Tibial nerve (tissue), 4 donors: ENCODE data around the gene THEM5. TPM values are rescaled to one million over a fixed set of nuclear protein-coding genes. Genes with fewer than 3 reads are reported as not detected.

Source experiments
- DNase-seq, 2 donors: peaks; one replicate each; pipeline ENCODE4 v3.0.0-alpha.2; 2019; ENCODE audit warnings: low spot score in 2 of 2
- H3K27ac ChIP-seq, 4 donors: fragments of 200-600 bp; sonication (generic) in 3 of 4; one replicate each; pipeline ENCODE4 v1.5.1; 2017 to 2019; ENCODE audit warnings: mild to moderate bottlenecking in 1 of 4
- H3K27me3 ChIP-seq, 2 donors: fragments of 200-600 bp; sonication (generic) in 1 of 2; one replicate each; pipeline versions ENCODE4 v1.5.1 to v1.6.0; 2017 to 2019
- H3K36me3 ChIP-seq, 3 donors: fragments of 200-600 bp; sonication (generic); one replicate each; pipeline ENCODE4 v1.5.1; 2018 to 2019
- H3K4me1 ChIP-seq, 4 donors: fragments of 200-600 bp; sonication (generic) in 3 of 4; one replicate each; pipeline ENCODE4 v1.5.1; 2017 to 2019
- H3K4me3 ChIP-seq, 4 donors: fragments of 200-600 bp; sonication (generic) in 3 of 4; one replicate each; pipeline ENCODE4 v1.5.1; 2017 to 2019; ENCODE audit warnings: mild to moderate bottlenecking in 1 of 4, moderate library complexity in 1 of 4
- H3K9me3 ChIP-seq, 4 donors: fragments of 200-600 bp; sonication (generic) in 3 of 4; one replicate each; pipeline ENCODE4 v1.5.1; 2017 to 2019
- CTCF ChIP-seq, 5 experiments: fragments of 200-600 bp in 3 of 5; fragments of 450-650 bp in 2 of 5; sonication (generic) in 3 of 5; IDR thresholded peaks; one replicate each; pipeline ENCODE4 v1.5.1; 2016 to 2019; ENCODE audit warnings: antibody characterized with exemption in 5 of 5, mild to moderate bottlenecking in 3 of 5, moderate library complexity in 2 of 5
- EP300 ChIP-seq, 2 donors: sonication (generic); formaldehyde crosslinking; IDR thresholded peaks; one replicate each; pipeline ENCODE4 v1.6.1; 2017; ENCODE audit warnings: antibody characterized with exemption in 2 of 2, mild to moderate bottlenecking in 1 of 2
- POLR2A ChIP-seq, 2 donors: fragments of 450-650 bp; IDR thresholded peaks; one replicate each; pipeline ENCODE4 v1.6.1; 2017; ENCODE audit warnings: antibody characterized with exemption in 2 of 2, mild to moderate bottlenecking in 2 of 2, moderate library complexity in 2 of 2
- WGBS, 2 donors: methylation state at CpG; one replicate each; pipeline ENCODE4 v1.1.5; 2018; 5-methylcytosine and 5-hydroxymethylcytosine counted together
- total RNA-seq, 4 donors: library from RNA; depleted of rRNA; stranded (reverse); fragments of >200 nt; gene quantifications; one replicate each; pipeline ENCODE4 v1.1.0, GENCODE V29; 2016

The THEM5 gene
- total RNA-seq, 4 donors from 2014 or later, result not detected

GRCh38 chr1:151809985-151810556, 43.4 kb downstream of the THEM5 start:
- Histone ChIP-seq H3K27me3 (no peaks in the 10 kb centered on the region), H3K4me3 (no peak overlapping the region), H3K36me3 (no peaks in the 10 kb centered on the region), H3K4me1 (peaks cover 0 to 9% (median 0%) of the 10 kb centered on the region in 4 donors), H3K9me3 (no peaks in the 10 kb centered on the region), H3K27ac (peak overlapping the region in 2 of 4 donors; percentile 40 to 43)
- TF ChIP-seq CTCF (IDR thresholded peaks at IDR 0.05), result no peak
- no peak for TF ChIP-seq EP300 (IDR thresholded peaks at IDR 0.05)
- TF ChIP-seq POLR2A (IDR thresholded peaks at IDR 0.05), result no peak
- DNase-seq, result no peak
- WGBS, 2 donors, result 94 to 100% methylated on average over 1 of the region's 1 CpG

GRCh38 chr1:151809290-151809984, 44.1 kb downstream of the THEM5 start:
- H3K4me1 ChIP-seq, result peaks cover 0 to 9% (median 0%) of the 10 kb centered on the region in 4 donors
- TF ChIP-seq EP300 (IDR thresholded peaks at IDR 0.05), result no peak
- no peak for TF ChIP-seq POLR2A (IDR thresholded peaks at IDR 0.05)
- no peak for TF ChIP-seq CTCF (IDR thresholded peaks at IDR 0.05)
- peaks cover 0 to under 1% of the 10 kb centered on the region in 2 donors for H3K27me3 ChIP-seq
- H3K36me3 ChIP-seq, result no peaks in the 10 kb centered on the region
- no peaks in the 10 kb centered on the region for H3K9me3 ChIP-seq
- no peak overlapping the region for H3K4me3 ChIP-seq
- peak overlapping the region in 2 of 4 donors; percentile 40 to 43 for H3K27ac ChIP-seq
- 58 to 60% methylated on average over 7 to 8 of the region's 8 CpGs for WGBS, 2 donors
- DNase-seq, result no peak

- no peak for DNase-seq
- Histone ChIP-seq H3K4me3 (no peak overlapping the region), H3K4me1 (peaks cover 0 to 9% (median 0%) of the 10 kb centered on the region in 4 donors), H3K9me3 (no peaks in the 10 kb centered on the region), H3K36me3 (no peaks in the 10 kb centered on the region), H3K27me3 (peaks cover 0 to 5% of the 10 kb centered on the region in 2 donors), H3K27ac (no peak overlapping the region)
- 52 to 72% methylated on average over 1 of the region's 1 CpG for WGBS, 2 donors
- TF ChIP-seq POLR2A (IDR thresholded peaks at IDR 0.05), result no peak
- TF ChIP-seq EP300 (IDR thresholded peaks at IDR 0.05), result no peak
- TF ChIP-seq CTCF (IDR thresholded peaks at IDR 0.05), result no peak
These were observed 45.7 kb downstream of the THEM5 start for GRCh38 chr1:151807766-151808165.

- WGBS, 2 donors, result 73 to 81% methylated on average over 5 of the region's 5 CpGs
- H3K27me3 ChIP-seq, result peaks cover 0 to 10% of the 10 kb centered on the region in 2 donors
- H3K27ac ChIP-seq, result no peak overlapping the region
- no peaks in the 10 kb centered on the region for H3K36me3 ChIP-seq
- peaks cover 0 to 9% (median 0%) of the 10 kb centered on the region in 4 donors for H3K4me1 ChIP-seq
- no peaks in the 10 kb centered on the region for H3K9me3 ChIP-seq
- TF ChIP-seq CTCF (IDR thresholded peaks at IDR 0.05) (no peak), EP300 (IDR thresholded peaks at IDR 0.05) (no peak), POLR2A (IDR thresholded peaks at IDR 0.05) (no peak)
- DNase-seq, result no peak
- H3K4me3 ChIP-seq, result no peak overlapping the region
These were observed 46.4 kb downstream of the THEM5 start for GRCh38 chr1:151807131-151807530.

GRCh38 chr1:151806170-151806569, 47.3 kb downstream of the THEM5 start:
- Histone ChIP-seq H3K4me3 (no peak overlapping the region), H3K4me1 (peaks cover 0 to 9% (median 0%) of the 10 kb centered on the region in 4 donors), H3K27ac (no peak overlapping the region), H3K9me3 (no peaks in the 10 kb centered on the region), H3K36me3 (no peaks in the 10 kb centered on the region), H3K27me3 (peaks cover 0 to 19% of the 10 kb centered on the region in 2 donors)
- no peak for TF ChIP-seq CTCF (IDR thresholded peaks at IDR 0.05)
- no peak for TF ChIP-seq POLR2A (IDR thresholded peaks at IDR 0.05)
- no peak for TF ChIP-seq EP300 (IDR thresholded peaks at IDR 0.05)
- WGBS, 2 donors, result 75 to 93% methylated on average over 5 to 6 of the region's 7 CpGs
- no peak for DNase-seq
